GM23338 (cell line): ENCODE measurements around the gene ZNF394. TPM values are rescaled to one million over a fixed set of nuclear protein-coding genes. Genes with fewer than 3 reads are reported as not detected.

Experiments used
- ATAC-seq: fragments of 200-7000 bp; cut with Tn5 transposase; 3 replicates; pipeline ENCODE4 v1.9.1; 2020
- DNase-seq: peaks from one replicate; pipeline ENCODE4 v3.0.0-alpha.2; 2015; ENCODE audit warnings: low spot score
- H2AFZ ChIP-seq: fragments of 200-600 bp; sonication (generic); 2 replicates; pipeline ENCODE4 v1.8.0; 2016; ENCODE audit warnings: antibody characterized with exemption, mild to moderate bottlenecking, moderate library complexity
- H3F3A ChIP-seq: fragments of 200-600 bp; sonication (generic); replicated peaks from 2 replicates; pipeline ENCODE4 v1.8.0; 2017; ENCODE audit warnings: antibody characterized with exemption, mixed run types, low read depth
- H3K27ac ChIP-seq: fragments of 200-600 bp; sonication (generic); 2 replicates; pipeline ENCODE4 v1.6.1; 2016; ENCODE audit warnings: low read depth
- H3K27me3 ChIP-seq: fragments of 200-600 bp; sonication (generic); 2 replicates; pipeline ENCODE4 v1.8.0; 2016; ENCODE audit warnings: mild to moderate bottlenecking, mixed run types, moderate library complexity; ENCODE audit not compliant: insufficient read depth
- H3K36me3 ChIP-seq: fragments of 200-600 bp; sonication (generic); 2 replicates; pipeline ENCODE4 v1.8.0; 2016; ENCODE audit warnings: mild to moderate bottlenecking; ENCODE audit not compliant: insufficient read depth
- H3K4me1 ChIP-seq: fragments of 200-600 bp; sonication (generic); 2 replicates; pipeline ENCODE4 v1.8.0; 2016; ENCODE audit warnings: mild to moderate bottlenecking, moderate library complexity; ENCODE audit not compliant: insufficient read depth
- H3K4me2 ChIP-seq: fragments of 200-600 bp; sonication (generic); 2 replicates; pipeline ENCODE4 v1.7.1; 2017; ENCODE audit warnings: mixed run types
- H3K4me3 ChIP-seq: fragments of 200-600 bp; sonication (generic); 2 replicates; pipeline ENCODE4 v1.6.1; 2016; ENCODE audit warnings: mixed run types
- H3K79me2 ChIP-seq: fragments of 200-600 bp; sonication (generic); replicated peaks from 2 replicates; pipeline ENCODE4 v1.8.0; 2017; ENCODE audit warnings: mild to moderate bottlenecking; ENCODE audit not compliant: insufficient read depth
- H3K9me2 ChIP-seq: fragments of 200-600 bp; sonication (generic); 2 replicates; pipeline ENCODE4 v1.8.0; 2017; ENCODE audit not compliant: insufficient read depth
- H4K20me1 ChIP-seq: fragments of 200-600 bp; sonication (generic); replicated peaks from 2 replicates; pipeline ENCODE4 v1.8.0; 2017; ENCODE audit warnings: mild to moderate bottlenecking; ENCODE audit not compliant: insufficient read depth
- H3K27ac Mint-ChIP-seq: 2 replicates; pipeline ENCODE4 v1.8.0; 2020; ENCODE audit warnings: inconsistent platforms, mild to moderate bottlenecking, moderate library complexity, mixed read lengths
- H3K27me3 Mint-ChIP-seq: 3 replicates; pipeline ENCODE4 v1.8.0; 2022; ENCODE audit warnings: low read depth, mild to moderate bottlenecking, moderate library complexity, mixed read lengths, inconsistent platforms; ENCODE audit not compliant: insufficient read depth, poor library complexity
- H3K36me3 Mint-ChIP-seq: 3 replicates; pipeline ENCODE4 v1.8.0; 2021; ENCODE audit warnings: low read depth, mild to moderate bottlenecking, inconsistent platforms, moderate library complexity, mixed read lengths
- H3K4me1 Mint-ChIP-seq: 3 replicates; pipeline ENCODE4 v1.8.0; 2020; ENCODE audit warnings: mild to moderate bottlenecking, inconsistent platforms, mixed read lengths
- H3K4me3 Mint-ChIP-seq: 3 replicates; pipeline ENCODE4 v1.8.0; 2021; ENCODE audit warnings: moderate library complexity, mild to moderate bottlenecking, inconsistent platforms, mixed read lengths
- H3K9me3 Mint-ChIP-seq: 3 replicates; pipeline ENCODE4 v1.8.0; 2020; ENCODE audit warnings: moderate library complexity, mild to moderate bottlenecking, inconsistent platforms, mixed read lengths
- CTCF ChIP-seq, 2 experiments: fragments of 200-600 bp in 1 of 2; sonication (generic) in 1 of 2; conservative IDR thresholded peaks; 2 replicates each; pipeline versions ENCODE4 v1.5.1 to v1.6.1; 2016 to 2017; ENCODE audit warnings: antibody characterized with exemption in 2 of 2, low read depth in 2 of 2, mild to moderate bottlenecking in 2 of 2, moderate library complexity in 1 of 2
- ETS1 ChIP-seq: IDR thresholded peaks from 2 replicates; pipeline ENCODE4 v1.6.1; 2016; ENCODE audit warnings: antibody characterized with exemption
- EZH2 ChIP-seq: fragments of 200-600 bp; sonication (generic); IDR thresholded peaks from one replicate; pipeline ENCODE4 v1.8.0; 2017; ENCODE audit warnings: antibody characterized with exemption, mild to moderate bottlenecking, low read depth; ENCODE audit not compliant: unreplicated experiment
- NANOG ChIP-seq: IDR thresholded peaks from 2 replicates; pipeline ENCODE4 v1.6.1; 2016; ENCODE audit warnings: antibody characterized with exemption, borderline replicate concordance
- POLR2AphosphoS5 ChIP-seq: IDR thresholded peaks from 2 replicates; pipeline ENCODE4 v1.6.1; 2016; ENCODE audit warnings: antibody characterized with exemption, low read depth
- REST ChIP-seq: IDR thresholded peaks from one replicate; pipeline ENCODE4 v1.6.1; 2018; ENCODE audit warnings: antibody characterized with exemption; ENCODE audit not compliant: unreplicated experiment
- STAT1 ChIP-seq: IDR thresholded peaks from one replicate; pipeline ENCODE4 v1.6.1; 2016; ENCODE audit warnings: antibody characterized with exemption; ENCODE audit not compliant: unreplicated experiment
- ZNF331 ChIP-seq: fragments of 250-450 bp; sonication (Bioruptor Pico); IDR thresholded peaks from 2 replicates; pipeline ENCODE4 v1.5.0; 2020; ENCODE audit warnings: low read depth, mild to moderate bottlenecking, moderate library complexity
- ZNF462 ChIP-seq: fragments of 250-450 bp; sonication (Bioruptor Pico); IDR thresholded peaks from 2 replicates; pipeline ENCODE4 v1.5.0; 2020; ENCODE audit warnings: mild to moderate bottlenecking, moderate library complexity
- polyA plus RNA-seq: library from polyadenylated mRNA; unstranded; fragments of >200 nt; fragmentation: Nextera tagmentation; extraction: Ambion mirVana; gene quantifications from 2 replicates; pipeline ENCODE4 v1.2.1, GENCODE V29; 2016
- total RNA-seq: library from RNA; depleted of rRNA; stranded (reverse); fragments of >200 nt; shearing (Covaris generic); gene quantifications from 2 replicates; pipeline ENCODE4 v1.2.3, GENCODE V29; 2014

ZNF394 gene
- total and polyA plus RNA-seq, 2 experiments from 2014 or later, result 12.6 to 26.9 TPM

GRCh38 chr7:99456288-99456687, 43.8 kb downstream of the ZNF394 start (continued):
- no peak for TF ChIP-seq ZNF462 (CRISPR knock-in tag)
- no peak for TF ChIP-seq ETS1

GRCh38 chr7:99455874-99456273, 44.2 kb downstream of the ZNF394 start:
- H3K9me3 Mint-ChIP-seq, result no peaks in the 10 kb centered on the region
- Histone ChIP-seq H2AFZ (no peak overlapping the region), H4K20me1 (peaks cover 30% of the 10 kb centered on the region), H3K9me2 (no peaks in the 10 kb centered on the region), H3F3A (peaks cover 50% of the 10 kb centered on the region), H3K27ac (peak overlapping the region; percentile 81), H3K79me2 (peaks cover 31% of the 10 kb centered on the region), H3K4me1 (no peaks in the 10 kb centered on the region), H3K4me2 (no peak overlapping the region), H3K27me3 (no peaks in the 10 kb centered on the region), H3K36me3 (peaks cover 18% of the 10 kb centered on the region), H3K4me3 (no peak overlapping the region)
- DNase-seq, result no peak
- no peak for ATAC-seq
- H3K27ac Mint-ChIP-seq, result no peak overlapping the region
- 0 out of 3 replicates have a peak, but pooled peaks cover 4% of the 10 kb centered on the region for H3K4me1 Mint-ChIP-seq
- no peak overlapping the region for H3K4me3 Mint-ChIP-seq
- TF ChIP-seq CTCF (conservative IDR thresholded peaks at IDR 0.05; ENCODE audit: low read depth in 2 of 2) (0 out of 4 replicates have a peak, but pooled peaks of 1 of the 2 experiments have one; percentile 7), POLR2AphosphoS5 (no peak), NANOG (no peak), EZH2 (no peak), ZNF331 (no peak), REST (no peak), STAT1 (no peak)
- peaks cover 25% of the 10 kb centered on the region for H3K27me3 Mint-ChIP-seq
- H3K36me3 Mint-ChIP-seq, result peaks cover 93% of the 10 kb centered on the region
